ENCODE measurements around the gene F2.

Gene F2

DNA sequence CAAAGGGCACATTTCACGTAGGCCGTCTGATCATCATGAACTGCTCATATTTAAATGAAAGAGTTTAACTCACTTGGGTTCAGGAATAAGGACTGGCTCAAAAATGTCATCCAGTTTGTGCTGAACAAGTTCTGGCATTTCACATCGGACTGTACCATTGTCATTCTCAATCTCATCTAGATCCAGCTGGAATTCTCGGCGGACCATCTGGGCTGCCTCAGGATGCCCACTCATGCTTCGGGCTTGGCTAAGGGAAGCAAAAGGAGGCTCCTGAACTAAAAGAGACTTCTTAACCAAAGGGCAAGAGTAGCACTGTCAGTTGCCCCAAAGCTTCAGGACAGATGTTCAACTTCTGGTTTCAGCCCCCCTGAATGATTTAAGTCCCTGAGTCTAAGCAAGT lies 40.2 kb downstream of the F2 start:
- DNase-seq (ENCODE audit: low spot score), result no peak
- in situ Hi-C loops (cut with MboI; ENCODE audit: low pct_unique_long_range_greater_than_20kb, low sequenced_read_pairs, unreplicated experiment), result no loop called here
- TF ChIP-seq, protein P1, sequence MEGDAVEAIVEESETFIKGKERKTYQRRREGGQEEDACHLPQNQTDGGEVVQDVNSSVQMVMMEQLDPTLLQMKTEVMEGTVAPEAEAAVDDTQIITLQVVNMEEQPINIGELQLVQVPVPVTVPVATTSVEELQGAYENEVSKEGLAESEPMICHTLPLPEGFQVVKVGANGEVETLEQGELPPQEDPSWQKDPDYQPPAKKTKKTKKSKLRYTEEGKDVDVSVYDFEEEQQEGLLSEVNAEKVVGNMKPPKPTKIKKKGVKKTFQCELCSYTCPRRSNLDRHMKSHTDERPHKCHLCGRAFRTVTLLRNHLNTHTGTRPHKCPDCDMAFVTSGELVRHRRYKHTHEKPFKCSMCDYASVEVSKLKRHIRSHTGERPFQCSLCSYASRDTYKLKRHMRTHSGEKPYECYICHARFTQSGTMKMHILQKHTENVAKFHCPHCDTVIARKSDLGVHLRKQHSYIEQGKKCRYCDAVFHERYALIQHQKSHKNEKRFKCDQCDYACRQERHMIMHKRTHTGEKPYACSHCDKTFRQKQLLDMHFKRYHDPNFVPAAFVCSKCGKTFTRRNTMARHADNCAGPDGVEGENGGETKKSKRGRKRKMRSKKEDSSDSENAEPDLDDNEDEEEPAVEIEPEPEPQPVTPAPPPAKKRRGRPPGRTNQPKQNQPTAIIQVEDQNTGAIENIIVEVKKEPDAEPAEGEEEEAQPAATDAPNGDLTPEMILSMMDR (IDR thresholded peaks at IDR 0.05; ENCODE audit: extremely low read depth, insufficient read depth, missing control alignments), result no peak

DNA sequence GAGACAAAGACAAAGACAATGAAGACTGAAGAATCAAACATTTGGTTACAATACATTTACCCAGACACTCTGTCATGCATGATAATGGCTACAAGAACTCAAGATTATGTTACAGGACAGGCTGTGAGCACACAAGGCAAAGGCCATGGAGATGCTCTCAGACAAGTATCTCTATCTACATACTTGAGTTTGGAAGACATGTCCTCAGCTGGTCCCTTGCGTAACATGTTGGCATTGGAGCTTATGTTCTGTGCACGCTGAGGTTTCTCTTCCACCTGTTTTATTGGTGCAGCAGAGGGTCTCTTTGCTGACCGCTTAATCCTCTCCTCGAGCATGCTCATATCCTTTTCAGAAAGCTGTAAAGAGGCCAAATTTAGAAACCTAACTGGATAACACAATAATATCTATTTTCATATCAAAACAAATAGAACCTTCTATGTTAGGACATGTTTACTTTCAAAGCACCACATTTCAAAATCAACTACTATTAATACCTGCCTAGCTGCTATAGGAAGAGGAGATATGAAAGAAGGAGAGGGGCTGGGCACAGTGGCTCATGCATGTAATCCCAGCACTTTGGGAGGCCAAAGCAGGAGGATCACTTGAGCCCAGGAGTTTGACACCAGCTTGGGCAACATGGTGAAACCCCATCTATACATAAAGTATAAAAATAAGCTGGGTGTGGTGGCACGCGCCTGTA lies 41.6 kb downstream of the F2 start:
- DNase-seq (ENCODE audit: low spot score), result no peak
- in situ Hi-C loops (cut with MboI; ENCODE audit: low pct_unique_long_range_greater_than_20kb, low sequenced_read_pairs, unreplicated experiment), result no loop called here
- TF ChIP-seq, protein P1 (IDR thresholded peaks at IDR 0.05; ENCODE audit: extremely low read depth, insufficient read depth, missing control alignments), result no peak

DNA sequence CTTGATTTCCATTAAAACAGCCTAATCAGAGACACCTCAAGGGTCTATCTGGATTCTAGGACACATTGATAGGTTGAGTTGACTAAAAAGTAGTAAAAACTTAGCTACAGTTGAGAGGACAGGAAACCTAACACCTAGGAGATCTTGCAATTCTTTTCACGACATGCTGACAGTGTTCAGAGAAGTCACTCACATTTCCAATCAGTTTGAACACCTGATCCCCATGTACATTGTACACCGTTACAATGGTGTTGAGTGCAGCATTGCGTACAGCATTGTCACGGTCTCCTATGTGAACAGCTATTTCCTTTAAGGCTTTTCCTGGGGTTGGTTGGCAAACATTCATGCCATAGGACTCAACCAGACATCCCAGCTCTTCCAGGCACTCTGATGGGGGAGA lies 42.8 kb downstream of the F2 start:
- TF ChIP-seq, protein P1 (IDR thresholded peaks at IDR 0.05; ENCODE audit: extremely low read depth, insufficient read depth, missing control alignments), result no peak
- DNase-seq (ENCODE audit: low spot score), result no peak
- in situ Hi-C loops (cut with MboI; ENCODE audit: low pct_unique_long_range_greater_than_20kb, low sequenced_read_pairs, unreplicated experiment), result no loop called here

DNA sequence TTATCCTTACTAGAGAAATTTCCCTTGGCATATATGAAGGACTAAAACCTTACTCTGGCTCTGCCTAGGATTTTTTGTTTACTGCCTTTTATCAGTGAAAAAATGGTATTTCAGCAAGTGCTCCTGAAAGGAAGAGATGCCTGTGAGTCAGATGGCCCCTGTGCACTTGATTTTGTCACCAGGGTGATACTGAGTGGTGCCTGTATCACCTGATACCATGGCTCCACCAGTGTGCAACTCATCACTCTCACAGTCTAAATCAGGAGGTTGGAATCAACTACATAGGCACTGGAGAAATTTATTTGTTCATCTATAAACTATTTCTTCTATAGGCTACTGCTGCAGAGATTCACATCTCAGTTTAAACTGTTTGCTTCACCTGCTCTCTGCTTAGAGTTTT lies 43.2 kb downstream of the F2 start:
- in situ Hi-C loops (cut with MboI; ENCODE audit: low pct_unique_long_range_greater_than_20kb, low sequenced_read_pairs, unreplicated experiment), result no loop called here
- TF ChIP-seq, protein P1 (IDR thresholded peaks at IDR 0.05; ENCODE audit: extremely low read depth, insufficient read depth, missing control alignments), result no peak
- DNase-seq (ENCODE audit: low spot score), result no peak

DNA sequence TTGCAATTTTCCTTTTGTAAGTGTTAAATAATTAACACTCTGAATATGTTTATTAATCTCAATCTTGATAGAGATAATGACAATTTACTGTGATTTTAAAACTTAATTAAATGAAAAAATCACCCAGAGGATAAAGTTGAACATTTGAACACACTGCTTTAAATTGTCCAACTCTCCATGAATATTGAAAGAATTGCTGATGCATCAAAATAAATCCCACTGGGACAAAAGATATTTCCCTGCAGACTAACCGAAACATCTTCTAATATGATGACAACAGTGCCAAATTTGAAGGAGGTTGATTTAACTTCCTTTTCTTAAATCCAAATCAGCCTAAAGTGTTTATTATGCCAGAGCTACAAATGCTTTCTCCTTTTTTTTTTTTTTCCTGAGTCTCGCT lies 47.6 kb downstream of the F2 start:
- DNase-seq (ENCODE audit: low spot score), result no peak
- in situ Hi-C loops (cut with MboI; ENCODE audit: low pct_unique_long_range_greater_than_20kb, low sequenced_read_pairs, unreplicated experiment), result no loop called here
- TF ChIP-seq, protein P1 (IDR thresholded peaks at IDR 0.05; ENCODE audit: extremely low read depth, insufficient read depth, missing control alignments), result no peak

DNA sequence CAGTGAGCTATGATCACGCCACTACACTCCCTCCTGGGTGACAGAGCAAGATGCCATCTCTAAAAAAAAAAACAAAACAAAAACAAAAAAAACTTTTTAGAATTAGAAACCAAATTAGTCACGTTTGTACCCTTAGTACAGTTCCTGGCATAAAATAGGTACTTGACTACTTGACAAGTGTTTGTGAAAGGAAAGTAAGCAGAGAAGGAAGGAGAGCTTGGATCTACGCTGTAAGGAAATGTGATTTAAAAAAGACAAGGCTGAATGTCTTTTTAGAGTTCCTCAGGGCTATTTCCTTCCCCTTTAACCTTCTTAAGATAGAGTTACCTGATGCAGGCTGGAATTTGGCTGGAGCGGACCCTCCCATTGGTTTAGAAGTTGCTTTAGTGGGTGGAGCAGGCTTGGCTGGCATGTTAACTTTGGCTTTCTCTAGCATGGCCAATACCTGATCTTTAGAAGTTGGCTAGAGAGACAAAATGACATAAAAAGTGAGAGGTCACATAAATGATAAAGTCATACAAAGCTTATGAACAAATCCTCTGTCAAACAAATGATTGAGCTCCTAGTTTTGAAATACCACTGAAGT lies 50.7 kb downstream of the F2 start:
- in situ Hi-C loops (cut with MboI; ENCODE audit: low pct_unique_long_range_greater_than_20kb, low sequenced_read_pairs, unreplicated experiment), result no loop called here
- TF ChIP-seq, protein P1 (IDR thresholded peaks at IDR 0.05; ENCODE audit: extremely low read depth, insufficient read depth, missing control alignments), result no peak
- no peak for DNase-seq (ENCODE audit: low spot score)
